H9 (cell line): Measurements from ENCODE around the gene CACNA1A. TPM values are rescaled to one million over a fixed set of nuclear protein-coding genes. Genes with fewer than 3 reads are reported as not detected.
A peak's percentile ranks its signal among the peaks of the same experiment; 100 is the strongest.

Experiments
- DNase-seq: peaks from one replicate; pipeline ENCODE4 v3.0.0-alpha.2; 2017
- H2AFZ ChIP-seq: one replicate; pipeline ENCODE4 v1.6.1; 2013; ENCODE audit warnings: mild to moderate bottlenecking, low read length, control low read depth, moderate library complexity
- H2AK5ac ChIP-seq: 2 replicates; pipeline ENCODE4 v1.6.1; 2013; ENCODE audit warnings: low read length, control low read depth, mixed read lengths; ENCODE audit not compliant: insufficient read length
- H2BK120ac ChIP-seq: one replicate; pipeline ENCODE4 v1.6.1; 2013; ENCODE audit warnings: low read depth, mild to moderate bottlenecking, low read length, control low read depth, inconsistent platforms; ENCODE audit not compliant: poor library complexity, severe bottlenecking
- H2BK12ac ChIP-seq: 2 replicates; pipeline ENCODE4 v1.6.1; 2013; ENCODE audit warnings: low read length, control low read depth, mixed read lengths, low read depth; ENCODE audit not compliant: insufficient read length
- H2BK15ac ChIP-seq: 2 replicates; pipeline ENCODE4 v1.6.1; 2013; ENCODE audit warnings: low read depth, low read length, control low read depth
- H2BK20ac ChIP-seq: one replicate; pipeline ENCODE4 v1.6.1; 2013; ENCODE audit warnings: low read depth, mild to moderate bottlenecking, low read length, control low read depth, inconsistent platforms; ENCODE audit not compliant: poor library complexity, severe bottlenecking
- H2BK5ac ChIP-seq: 2 replicates; pipeline ENCODE4 v1.6.1; 2013; ENCODE audit warnings: low read length, control low read depth, mixed read lengths; ENCODE audit not compliant: insufficient read length
- H3K14ac ChIP-seq: 2 replicates; pipeline ENCODE4 v1.6.1; 2013; ENCODE audit warnings: low read length, control low read depth; ENCODE audit not compliant: insufficient read depth
- H3K18ac ChIP-seq: 2 replicates; pipeline ENCODE4 v1.6.1; 2013; ENCODE audit warnings: low read depth, mild to moderate bottlenecking, mixed read lengths, low read length, control low read depth; ENCODE audit not compliant: insufficient read length
- H3K23ac ChIP-seq: 2 replicates; pipeline ENCODE4 v1.6.1; 2013; ENCODE audit warnings: low read length, control low read depth, mixed read lengths, low read depth; ENCODE audit not compliant: insufficient read length
- H3K23me2 ChIP-seq: 2 replicates; pipeline ENCODE4 v1.6.1; 2013; ENCODE audit warnings: low read depth, mild to moderate bottlenecking, mixed read lengths, low read length, control low read depth; ENCODE audit not compliant: insufficient read length, poor library complexity, severe bottlenecking
- H3K27ac ChIP-seq: 2 replicates; pipeline ENCODE4 v1.5.1; 2013; ENCODE audit warnings: low read length, control low read depth, mixed read lengths, low read depth; ENCODE audit not compliant: insufficient read length
- H3K27me3 ChIP-seq: 2 replicates; pipeline ENCODE4 v1.6.1; 2013; ENCODE audit warnings: low read length, control low read depth, inconsistent platforms; ENCODE audit not compliant: insufficient read depth
- H3K4ac ChIP-seq: 2 replicates; pipeline ENCODE4 v1.6.1; 2013; ENCODE audit warnings: low read depth, mild to moderate bottlenecking, control low read depth, inconsistent platforms, low read length, moderate library complexity
- H3K4me1 ChIP-seq: 2 replicates; pipeline ENCODE4 v1.6.1; 2013; ENCODE audit warnings: low read length, control low read depth, inconsistent platforms; ENCODE audit not compliant: insufficient read depth
- H3K4me2 ChIP-seq: 2 replicates; pipeline ENCODE4 v1.6.1; 2013; ENCODE audit warnings: low read length, control low read depth, mixed read lengths; ENCODE audit not compliant: insufficient read length, insufficient read depth
- H3K56ac ChIP-seq: 2 replicates; pipeline ENCODE4 v1.6.1; 2013; ENCODE audit warnings: low read depth, mild to moderate bottlenecking, mixed read lengths, low read length, control low read depth; ENCODE audit not compliant: insufficient read length
- H3K79me1 ChIP-seq: 2 replicates; pipeline ENCODE4 v1.6.1; 2013; ENCODE audit warnings: low read depth, mild to moderate bottlenecking, moderate library complexity, low read length, control low read depth, inconsistent platforms; ENCODE audit not compliant: insufficient read depth, poor library complexity, severe bottlenecking
- H3K79me2 ChIP-seq: 2 replicates; pipeline ENCODE4 v1.6.1; 2013; ENCODE audit warnings: low read length, control low read depth, inconsistent platforms; ENCODE audit not compliant: insufficient read depth
- H3K9ac ChIP-seq: 2 replicates; pipeline ENCODE4 v1.6.1; 2013; ENCODE audit warnings: low read length, control low read depth, mixed read lengths; ENCODE audit not compliant: insufficient read length; ENCODE audit errors: extremely low read depth
- H3K9me3 ChIP-seq: one replicate; pipeline ENCODE4 v1.6.1; 2013; ENCODE audit warnings: low read depth, low read length, inconsistent platforms; ENCODE audit not compliant: control insufficient read depth
- H3T11ph ChIP-seq: one replicate; pipeline ENCODE4 v1.6.1; 2013; ENCODE audit warnings: mild to moderate bottlenecking, low read length, control low read depth, inconsistent platforms
- H4K20me1 ChIP-seq: one replicate; pipeline ENCODE4 v1.6.1; 2013; ENCODE audit not compliant: control insufficient read depth, insufficient read length, insufficient read depth
- H4K5ac ChIP-seq: 2 replicates; pipeline ENCODE4 v1.6.1; 2013; ENCODE audit warnings: low read depth, mild to moderate bottlenecking, mixed read lengths, low read length, control low read depth; ENCODE audit not compliant: insufficient read length
- H4K8ac ChIP-seq: replicated peaks from 2 replicates; pipeline ENCODE4 v1.6.1; 2013; ENCODE audit warnings: low read length, control low read depth, mixed read lengths, low read depth; ENCODE audit not compliant: insufficient read length
- H4K91ac ChIP-seq: 2 replicates; pipeline ENCODE4 v1.6.1; 2013; ENCODE audit warnings: low read depth, mild to moderate bottlenecking, moderate library complexity, mixed read lengths, low read length, control low read depth; ENCODE audit not compliant: insufficient read length
- H3K27ac Mint-ChIP-seq, 3 experiments: 2 replicates in 2 of 3; 3 replicates in 1 of 3; pipeline ENCODE4 v1.8.0; 2020 to 2021; ENCODE audit warnings: mixed read lengths in 3 of 3, mild to moderate bottlenecking in 1 of 3, moderate library complexity in 1 of 3
- H3K27me3 Mint-ChIP-seq: 2 replicates; pipeline ENCODE4 v1.8.0; 2021; ENCODE audit warnings: low read depth, mild to moderate bottlenecking, moderate library complexity, mixed read lengths
- H3K36me3 Mint-ChIP-seq, 3 experiments: 2 replicates in 2 of 3; 3 replicates in 1 of 3; pipeline ENCODE4 v1.8.0; 2020 to 2021; ENCODE audit warnings: low read depth in 3 of 3, mixed read lengths in 3 of 3; ENCODE audit not compliant: insufficient read depth in 1 of 3
- H3K4me1 Mint-ChIP-seq, 2 experiments: 2 replicates each; pipeline ENCODE4 v1.8.0; 2020; ENCODE audit warnings: mixed read lengths in 2 of 2
- H3K4me3 Mint-ChIP-seq, 2 experiments: 2 replicates in 1 of 2; 3 replicates in 1 of 2; pipeline ENCODE4 v1.8.0; 2020 to 2021; ENCODE audit warnings: mild to moderate bottlenecking in 2 of 2, mixed read lengths in 2 of 2, moderate library complexity in 1 of 2
- H3K9me3 Mint-ChIP-seq, 2 experiments: 2 replicates in 1 of 2; 3 replicates in 1 of 2; pipeline ENCODE4 v1.8.0; 2020; ENCODE audit warnings: mild to moderate bottlenecking in 2 of 2, mixed read lengths in 2 of 2, moderate library complexity in 1 of 2
- WGBS: extraction: QIAGEN DNeasy Blood & Tissue Kit; methylation state at CpG from one replicate; pipeline ENCODE4 v1.1.7; 2013; ENCODE audit warnings: missing lambda C conversion rate, low lambda C conversion rate, mixed read lengths; ENCODE audit not compliant: insufficient read length; ENCODE audit errors: extremely low coverage; 5-methylcytosine and 5-hydroxymethylcytosine counted together
- total RNA-seq: library from RNA; stranded (reverse); gene quantifications from 2 replicates; pipeline ENCODE4 v1.2.1, GENCODE V29; 2021
- TF ChIP-seq, protein P1 (sequence below): fragments of 200-600 bp; sonication (generic); conservative IDR thresholded peaks from 3 replicates; pipeline ENCODE4 v1.8.0; 2021; ENCODE audit warnings: antibody characterized with exemption, mild to moderate bottlenecking

CACNA1A gene
- total RNA-seq, 1 experiment from 2014 or later = 8.0 TPM

DNA sequence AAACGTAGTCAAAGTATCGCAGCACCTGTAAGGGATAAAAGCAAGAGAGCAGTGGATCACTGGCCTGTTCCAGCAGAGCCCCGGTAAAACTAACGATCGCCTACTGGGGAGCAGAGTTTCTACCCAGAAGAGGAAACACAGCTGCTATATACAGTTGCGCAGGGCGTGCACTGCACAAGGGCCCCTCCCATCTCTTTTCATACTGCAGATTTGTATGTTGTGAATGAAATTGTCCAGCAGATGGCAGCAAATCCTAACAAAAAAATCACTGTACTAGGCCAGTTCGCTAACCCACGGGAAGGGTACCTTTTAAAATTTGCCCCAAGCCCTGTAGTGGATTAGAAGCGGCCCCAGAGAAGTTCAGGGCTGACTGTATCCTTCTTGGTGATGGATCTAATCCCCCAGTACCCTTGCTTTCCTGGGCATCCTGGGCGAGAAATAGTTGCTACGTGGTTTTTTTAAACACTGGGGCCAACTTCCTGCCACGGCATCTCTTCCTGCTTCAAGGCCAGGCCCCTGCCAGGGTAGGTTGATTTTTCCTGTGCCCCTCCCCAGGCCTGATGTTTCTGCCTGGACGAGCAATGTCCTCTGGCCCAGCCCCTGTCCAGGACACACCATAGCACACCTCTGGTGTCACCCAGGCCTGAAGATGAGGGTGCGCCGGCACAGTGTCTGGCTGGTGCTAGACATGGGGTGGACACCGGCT lies 229.0 kb downstream of the CACNA1A start:
- TF ChIP-seq, protein P1, sequence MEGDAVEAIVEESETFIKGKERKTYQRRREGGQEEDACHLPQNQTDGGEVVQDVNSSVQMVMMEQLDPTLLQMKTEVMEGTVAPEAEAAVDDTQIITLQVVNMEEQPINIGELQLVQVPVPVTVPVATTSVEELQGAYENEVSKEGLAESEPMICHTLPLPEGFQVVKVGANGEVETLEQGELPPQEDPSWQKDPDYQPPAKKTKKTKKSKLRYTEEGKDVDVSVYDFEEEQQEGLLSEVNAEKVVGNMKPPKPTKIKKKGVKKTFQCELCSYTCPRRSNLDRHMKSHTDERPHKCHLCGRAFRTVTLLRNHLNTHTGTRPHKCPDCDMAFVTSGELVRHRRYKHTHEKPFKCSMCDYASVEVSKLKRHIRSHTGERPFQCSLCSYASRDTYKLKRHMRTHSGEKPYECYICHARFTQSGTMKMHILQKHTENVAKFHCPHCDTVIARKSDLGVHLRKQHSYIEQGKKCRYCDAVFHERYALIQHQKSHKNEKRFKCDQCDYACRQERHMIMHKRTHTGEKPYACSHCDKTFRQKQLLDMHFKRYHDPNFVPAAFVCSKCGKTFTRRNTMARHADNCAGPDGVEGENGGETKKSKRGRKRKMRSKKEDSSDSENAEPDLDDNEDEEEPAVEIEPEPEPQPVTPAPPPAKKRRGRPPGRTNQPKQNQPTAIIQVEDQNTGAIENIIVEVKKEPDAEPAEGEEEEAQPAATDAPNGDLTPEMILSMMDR = peak; percentile 78
- H3K4me3 Mint-ChIP-seq = no peak overlapping the region
- no peak overlapping the region for H3K27ac ChIP-seq
- no peak overlapping the region for H3K56ac ChIP-seq
- no CpG with 5 or more reads among the region's 17 CpGs for WGBS
- peaks cover 0 to 4% of the 10 kb centered on the region in 2 experiments; a peak in 3 of 5 replicates for H3K9me3 Mint-ChIP-seq
- H2AK5ac ChIP-seq = no peak overlapping the region
- no peak overlapping the region for H4K5ac ChIP-seq
- no peaks in the 10 kb centered on the region for H3K9me3 ChIP-seq
- H3T11ph ChIP-seq = no peak overlapping the region
- H2BK12ac ChIP-seq = no peak overlapping the region
- no peaks in the 10 kb centered on the region for H3K23me2 ChIP-seq
- H3K27ac Mint-ChIP-seq = no peak overlapping the region
- H2BK15ac ChIP-seq = no peak overlapping the region
- H3K79me2 ChIP-seq = no peaks in the 10 kb centered on the region
- peaks cover 6 to 21% (median 18%) of the 10 kb centered on the region in 3 experiments; a peak in 6 of 7 replicates for H3K36me3 Mint-ChIP-seq
- H3K18ac ChIP-seq = no peak overlapping the region
- no peak overlapping the region for H2BK5ac ChIP-seq
- no peak overlapping the region for H3K14ac ChIP-seq
- no peaks in the 10 kb centered on the region for H4K20me1 ChIP-seq
- no peak overlapping the region for H3K23ac ChIP-seq
- H3K4me1 ChIP-seq = no peaks in the 10 kb centered on the region; the same call in 1 of the 2 replicates
- no peak overlapping the region for H3K4me2 ChIP-seq
- H4K8ac ChIP-seq = no peak overlapping the region
- H3K4ac ChIP-seq = no peak overlapping the region
- no peak overlapping the region for H2AFZ ChIP-seq
- no peak overlapping the region for H3K9ac ChIP-seq
- H3K79me1 ChIP-seq = no peaks in the 10 kb centered on the region
- no peak overlapping the region for H2BK120ac ChIP-seq
- H3K4me1 Mint-ChIP-seq = peaks cover 7 to 11% of the 10 kb centered on the region in 2 experiments
- H3K27me3 ChIP-seq = no peaks in the 10 kb centered on the region
- no peak overlapping the region for H4K91ac ChIP-seq
- peaks cover 5% of the 10 kb centered on the region for H3K27me3 Mint-ChIP-seq
- DNase-seq = peak; percentile 61
- no peak overlapping the region for H2BK20ac ChIP-seq
